Smooth muscle cell of the brain vasculature (primary cell): ENCODE measurements around the gene VWA8.
"Not testable (repeated sequence)": the region's sequence is repeated elsewhere in the genome, so short reads cannot be mapped to it uniquely, and the experiment has no call there.

Experiments
- DNase-seq: peaks from one replicate; pipeline ENCODE4 v3.0.0-alpha.2; 2012; ENCODE audit warnings: low read depth, low spot score

VWA8 gene

GRCh38 chr13:41966671-41967070 lies 5.8 kb upstream of the VWA8 start:
- no peak for DNase-seq

- no peak for DNase-seq
Observed at GRCh38 chr13:41962994-41963393, 2.1 kb upstream of the VWA8 start.

- DNase-seq = no peak
Observed at GRCh38 chr13:41961466-41961760, 504 bp upstream of the VWA8 start.

- no peak for DNase-seq
Observed at GRCh38 chr13:41960211-41960636, 685 bp downstream of the VWA8 start.

- no peak for DNase-seq
Observed at GRCh38 chr13:41956272-41956671, 4.6 kb downstream of the VWA8 start.

GRCh38 chr13:41955605-41956004 lies 5.3 kb downstream of the VWA8 start:
- DNase-seq = no peak

- no peak for DNase-seq
Observed at GRCh38 chr13:41954226-41954625, 6.7 kb downstream of the VWA8 start.

- DNase-seq = no peak
Observed at GRCh38 chr13:41952749-41953148, 8.2 kb downstream of the VWA8 start.

- not testable (repeated sequence) for DNase-seq
Observed at GRCh38 chr13:41949104-41949503, 11.8 kb downstream of the VWA8 start.

GRCh38 chr13:41945926-41946325 lies 15.0 kb downstream of the VWA8 start:
- no peak for DNase-seq

- DNase-seq = no peak
Observed at GRCh38 chr13:41944635-41945397, 16.1 kb downstream of the VWA8 start.

- DNase-seq = no peak
Observed at GRCh38 chr13:41944229-41944628, 16.7 kb downstream of the VWA8 start.

GRCh38 chr13:41942462-41943094 lies 18.3 kb downstream of the VWA8 start:
- no peak for DNase-seq

- no peak for DNase-seq
Observed at GRCh38 chr13:41941174-41941573, 19.7 kb downstream of the VWA8 start.

GRCh38 chr13:41939398-41939797 lies 21.5 kb downstream of the VWA8 start:
- DNase-seq = no peak

GRCh38 chr13:41938918-41939317 lies 22.0 kb downstream of the VWA8 start:
- DNase-seq = no peak

GRCh38 chr13:41937388-41937787 lies 23.5 kb downstream of the VWA8 start:
- DNase-seq = no peak

- no peak for DNase-seq
Observed at GRCh38 chr13:41935501-41935900, 25.4 kb downstream of the VWA8 start.

- DNase-seq = no peak
Observed at GRCh38 chr13:41934994-41935393, 25.9 kb downstream of the VWA8 start.

- DNase-seq = no peak
Observed at GRCh38 chr13:41934120-41934519, 26.8 kb downstream of the VWA8 start.

- no peak for DNase-seq
Observed at GRCh38 chr13:41931337-41931736, 29.6 kb downstream of the VWA8 start.

- DNase-seq = no peak
Observed at GRCh38 chr13:41930154-41930553, 30.8 kb downstream of the VWA8 start.

- no peak for DNase-seq
Observed at GRCh38 chr13:41928323-41928722, 32.6 kb downstream of the VWA8 start.

GRCh38 chr13:41925014-41925413 lies 35.9 kb downstream of the VWA8 start:
- DNase-seq = no peak
